ENCODE results near the gene EPB41.
"Not testable (repeated sequence)": the region's sequence is repeated elsewhere in the genome, so short reads cannot be mapped to it uniquely, and the experiment has no call there.

The EPB41 gene

DNA sequence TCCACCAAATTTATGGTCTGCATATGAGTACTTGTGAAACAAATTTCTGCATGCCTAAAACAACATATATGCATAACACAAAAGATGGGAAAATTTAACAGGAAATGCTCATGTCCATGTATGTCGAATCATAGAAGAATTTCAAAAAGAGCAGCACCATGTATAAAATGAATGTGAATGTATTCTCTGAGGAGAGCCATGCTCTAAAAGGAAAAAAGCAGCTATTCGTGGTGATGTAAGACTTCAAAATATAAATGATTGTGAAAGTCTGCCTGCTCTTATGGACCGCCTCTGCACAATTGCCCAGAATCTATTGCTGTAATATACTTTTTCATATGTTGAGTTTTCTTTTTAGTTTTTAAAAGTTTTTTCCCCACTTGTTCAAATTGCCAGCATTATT lies 66.8 kb downstream of the EPB41 start:
- DNase-seq (ENCODE audit: low spot score), result no peak

DNA sequence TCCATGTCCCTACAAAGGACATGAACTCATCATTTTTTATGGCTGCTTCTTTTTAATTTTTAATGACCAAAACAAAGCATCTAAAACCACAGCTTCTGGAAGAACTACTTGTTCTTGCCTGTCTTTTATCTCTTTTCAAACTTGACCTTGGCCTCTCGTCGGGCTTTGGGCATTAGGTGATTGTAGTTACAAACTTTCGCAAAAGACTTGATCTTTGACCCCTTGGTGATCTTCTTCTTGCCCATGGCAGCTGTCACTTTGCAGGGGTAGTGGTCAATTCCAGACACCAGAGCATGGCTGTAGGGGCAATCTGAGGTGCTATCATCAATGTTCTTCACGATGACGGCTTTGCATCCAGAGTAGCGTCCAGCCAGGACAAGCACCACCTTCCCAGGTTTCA lies 67.8 kb downstream of the EPB41 start:
- DNase-seq (ENCODE audit: low spot score), result no peak

DNA sequence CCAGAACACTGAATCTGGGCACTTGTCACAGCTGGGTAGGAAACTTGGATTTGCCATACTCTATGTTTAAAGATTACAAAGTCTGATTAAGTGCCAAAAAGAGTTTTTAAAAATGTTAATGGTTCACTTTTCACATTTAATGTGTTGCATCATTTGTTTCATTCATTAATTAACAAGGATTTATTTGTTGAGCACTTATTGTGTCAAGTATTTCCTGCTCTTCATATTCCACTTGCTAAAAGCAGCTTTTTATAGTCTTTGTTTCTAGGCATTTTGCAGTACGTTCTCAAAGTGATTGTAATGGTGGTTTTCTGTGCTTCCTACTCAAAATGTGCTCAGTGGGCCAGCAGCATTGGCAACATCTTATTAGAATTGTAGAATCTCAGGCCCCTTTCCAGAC lies 68.7 kb downstream of the EPB41 start:
- DNase-seq (ENCODE audit: low spot score), result no peak

DNA sequence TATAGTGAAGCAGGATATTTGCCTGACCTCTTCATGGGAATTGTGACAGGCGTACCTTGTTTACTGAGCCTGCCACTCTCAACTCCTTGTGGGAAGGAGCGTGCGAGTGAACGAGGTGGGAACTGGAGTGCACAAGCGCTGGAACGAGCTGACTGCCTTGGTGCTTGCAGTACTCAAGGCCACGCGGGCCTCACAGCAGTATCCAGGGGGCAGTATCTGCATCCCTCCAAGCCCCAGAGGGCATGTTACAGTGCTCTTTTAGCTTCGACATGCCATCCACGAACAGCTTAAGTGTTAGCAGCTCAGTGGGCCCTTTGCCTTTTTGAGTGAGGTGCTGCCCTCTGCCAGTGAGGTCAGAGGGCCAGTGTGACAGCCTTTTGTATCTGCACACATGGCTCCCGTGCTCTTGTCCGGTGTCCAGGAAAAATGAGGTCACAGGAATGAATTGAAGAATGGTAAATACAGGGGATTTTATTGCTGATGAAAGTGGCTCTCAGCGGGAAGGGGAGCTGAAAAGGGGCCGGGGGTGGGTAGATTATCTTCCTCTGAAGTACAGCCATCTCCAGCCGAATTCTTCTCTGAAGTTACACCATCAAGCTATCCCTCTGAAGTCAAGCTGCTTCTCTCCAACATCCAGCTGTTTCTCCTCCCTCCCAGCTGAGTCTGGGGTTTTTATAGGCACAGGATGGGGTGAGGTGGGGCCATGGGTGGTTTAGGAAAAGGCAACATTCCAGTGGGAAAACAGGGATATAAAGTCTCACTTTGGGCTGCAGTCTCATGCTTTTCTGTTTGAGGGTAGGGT lies 69.3 kb downstream of the EPB41 start:
- no peak for DNase-seq (ENCODE audit: low spot score)

DNA sequence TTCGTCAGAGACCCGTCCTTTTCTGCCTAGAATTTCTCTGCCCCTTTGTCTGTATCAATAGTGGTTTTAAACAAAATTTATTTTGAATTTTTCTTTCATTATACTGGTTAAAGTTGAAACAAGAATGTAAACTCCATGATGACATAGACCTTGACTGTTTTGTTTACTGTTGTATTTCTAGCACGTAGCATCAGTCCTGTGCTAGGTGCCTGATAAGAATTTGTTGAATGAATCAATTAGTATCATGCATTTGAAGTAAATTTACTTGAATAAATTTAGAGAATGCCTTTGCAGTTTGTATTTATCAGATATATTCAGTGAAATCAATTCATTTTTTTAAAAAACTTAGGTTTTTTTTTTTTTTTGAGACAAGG lies 69.9 kb downstream of the EPB41 start:
- no peak for DNase-seq (ENCODE audit: low spot score)

DNA sequence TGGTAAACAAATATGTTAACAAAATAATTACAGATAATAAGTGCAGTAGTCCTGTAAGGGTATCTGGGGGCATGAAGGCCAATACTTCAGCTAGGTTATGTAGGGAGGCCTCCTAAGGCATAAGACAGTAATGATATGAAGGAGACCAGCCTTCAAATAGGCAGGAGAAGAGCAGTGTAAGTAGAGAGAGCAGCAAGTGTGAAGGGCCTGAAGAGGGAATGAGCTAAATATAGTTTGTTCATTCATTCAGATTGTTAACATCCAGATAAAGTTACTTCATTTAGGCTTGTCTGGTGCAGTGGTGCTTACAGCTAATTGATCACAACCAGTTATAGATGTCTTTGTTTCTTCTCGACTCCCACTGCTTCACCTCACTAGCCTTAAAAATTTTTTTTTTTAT lies 71.1 kb downstream of the EPB41 start:
- DNase-seq (ENCODE audit: low spot score), result no peak

DNA sequence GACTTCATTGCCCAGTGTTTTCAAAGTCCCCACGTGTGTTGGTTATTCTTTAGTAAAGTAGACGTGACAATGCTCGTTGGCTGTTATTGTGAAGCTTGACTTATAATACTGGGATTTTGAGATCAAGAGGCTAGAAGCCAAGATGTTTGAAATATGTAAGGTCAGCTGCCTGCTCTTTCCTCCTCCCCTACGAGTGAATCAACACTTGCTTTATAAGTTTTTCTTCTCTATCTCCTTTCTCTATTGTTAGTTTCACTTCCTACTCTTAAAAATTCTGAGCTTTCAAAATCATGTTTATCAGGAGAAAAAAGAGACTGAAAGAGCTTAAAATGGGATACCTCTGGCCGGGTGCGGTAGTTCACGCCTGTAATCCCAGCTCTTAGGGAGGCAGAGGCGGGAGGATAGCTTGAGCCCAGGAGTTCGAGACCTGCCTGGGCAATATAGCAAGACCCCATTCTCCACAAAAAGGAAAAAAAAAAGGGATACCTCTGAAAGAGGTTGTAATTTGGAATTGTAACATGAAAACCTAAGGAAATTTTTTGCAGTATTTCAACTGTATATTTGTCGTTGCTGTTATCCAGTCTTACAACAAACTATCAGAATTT lies 72.0 kb downstream of the EPB41 start:
- no peak for DNase-seq (ENCODE audit: low spot score)

DNA sequence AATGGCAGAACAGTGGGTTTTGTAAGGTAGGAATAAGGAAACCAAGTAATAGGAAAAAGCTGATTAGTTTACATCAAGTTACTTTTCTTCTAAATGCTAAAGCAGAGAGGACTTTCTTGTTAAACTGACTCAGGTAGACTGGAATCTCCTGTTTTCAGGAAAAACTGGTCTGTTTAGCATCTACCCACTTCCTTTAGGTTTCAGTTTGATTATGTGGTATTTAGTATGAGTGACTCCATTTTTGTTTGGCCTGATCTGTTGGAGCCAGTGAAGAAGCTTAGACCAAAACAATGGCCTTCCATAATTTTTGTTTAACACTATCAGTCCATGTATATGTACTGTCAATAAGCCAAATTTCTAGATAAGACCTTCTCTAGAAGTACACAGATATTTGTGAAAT lies 88.4 kb downstream of the EPB41 start:
- DNase-seq (ENCODE audit: low spot score), result no peak

DNA sequence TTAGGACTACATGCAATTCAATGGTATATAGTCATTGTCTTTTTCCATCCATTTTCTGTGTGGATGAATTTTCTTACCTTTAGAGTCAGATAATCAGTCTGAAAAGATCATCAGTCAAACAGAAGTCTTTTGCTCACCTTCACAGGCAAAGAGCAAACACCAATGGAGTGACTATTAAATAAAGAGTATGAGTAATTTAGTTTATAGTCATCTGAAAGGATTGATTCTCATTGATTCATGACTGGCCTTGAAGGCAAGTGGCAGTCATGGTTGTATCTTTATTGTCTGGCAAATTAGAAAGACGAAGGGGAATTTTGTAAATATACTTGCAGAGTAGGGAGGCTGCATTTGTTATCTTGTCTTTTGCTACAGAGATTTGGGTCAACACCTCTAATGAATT lies 89.9 kb downstream of the EPB41 start:
- DNase-seq (ENCODE audit: low spot score), result no peak

DNA sequence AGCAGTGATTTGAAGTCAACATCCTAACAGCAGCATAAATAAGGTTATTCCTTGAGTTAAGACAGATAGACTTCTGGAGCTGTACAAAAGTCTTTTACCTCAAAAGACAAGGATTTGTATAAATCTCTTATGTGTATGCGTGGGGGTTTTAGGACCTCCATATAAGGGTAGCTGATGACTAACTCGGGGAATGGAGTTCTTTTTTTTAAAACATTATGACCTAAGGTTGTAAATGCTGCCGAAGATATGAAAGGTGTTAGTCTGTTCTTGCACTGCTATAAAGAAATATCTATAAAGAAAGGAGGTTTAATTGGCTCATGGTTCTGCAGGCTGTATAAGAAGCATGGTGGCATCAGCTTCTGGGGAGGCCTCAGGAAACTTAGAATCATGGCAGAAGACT lies 90.4 kb downstream of the EPB41 start:
- DNase-seq (ENCODE audit: low spot score), result no peak

DNA sequence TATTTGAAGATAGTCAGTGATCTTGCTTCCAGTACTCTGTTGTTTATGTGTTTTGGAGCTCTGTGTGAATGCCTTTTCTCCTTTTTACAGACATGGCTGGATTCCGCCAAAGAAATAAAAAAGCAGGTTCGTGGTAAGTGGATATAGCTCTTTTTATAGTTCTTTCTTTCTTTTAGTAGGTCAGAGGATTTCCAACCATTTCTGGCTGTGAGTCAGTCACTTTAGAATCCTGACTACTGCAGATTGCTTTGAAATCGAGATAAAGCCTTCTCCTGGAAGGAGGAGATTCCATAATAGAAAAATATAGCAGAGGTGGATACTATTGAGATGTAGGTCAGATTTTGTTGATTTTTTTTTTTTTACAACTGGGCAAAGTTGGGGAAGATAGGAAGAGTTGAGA lies 97.4 kb downstream of the EPB41 start:
- DNase-seq (ENCODE audit: low spot score), result no peak

DNA sequence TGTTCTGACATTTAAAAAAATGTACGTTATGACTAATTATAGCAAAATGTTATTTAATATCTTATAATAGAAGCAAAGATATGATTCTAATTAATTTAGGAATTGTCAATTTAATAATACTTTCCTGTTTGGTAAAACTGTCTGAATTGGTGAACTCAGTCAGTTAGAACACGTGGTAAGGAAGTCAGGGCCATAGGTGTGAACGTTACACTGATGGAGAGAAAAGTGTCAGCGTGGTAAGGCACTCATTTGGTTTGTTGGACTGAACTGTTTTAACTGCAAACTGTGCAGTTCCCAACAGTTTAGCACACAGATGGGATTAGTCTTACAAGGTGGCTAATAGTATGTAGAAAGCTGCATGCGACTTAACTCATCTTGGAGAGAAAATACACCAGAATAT lies 102.9 kb downstream of the EPB41 start:
- DNase-seq (ENCODE audit: low spot score), result no peak

DNA sequence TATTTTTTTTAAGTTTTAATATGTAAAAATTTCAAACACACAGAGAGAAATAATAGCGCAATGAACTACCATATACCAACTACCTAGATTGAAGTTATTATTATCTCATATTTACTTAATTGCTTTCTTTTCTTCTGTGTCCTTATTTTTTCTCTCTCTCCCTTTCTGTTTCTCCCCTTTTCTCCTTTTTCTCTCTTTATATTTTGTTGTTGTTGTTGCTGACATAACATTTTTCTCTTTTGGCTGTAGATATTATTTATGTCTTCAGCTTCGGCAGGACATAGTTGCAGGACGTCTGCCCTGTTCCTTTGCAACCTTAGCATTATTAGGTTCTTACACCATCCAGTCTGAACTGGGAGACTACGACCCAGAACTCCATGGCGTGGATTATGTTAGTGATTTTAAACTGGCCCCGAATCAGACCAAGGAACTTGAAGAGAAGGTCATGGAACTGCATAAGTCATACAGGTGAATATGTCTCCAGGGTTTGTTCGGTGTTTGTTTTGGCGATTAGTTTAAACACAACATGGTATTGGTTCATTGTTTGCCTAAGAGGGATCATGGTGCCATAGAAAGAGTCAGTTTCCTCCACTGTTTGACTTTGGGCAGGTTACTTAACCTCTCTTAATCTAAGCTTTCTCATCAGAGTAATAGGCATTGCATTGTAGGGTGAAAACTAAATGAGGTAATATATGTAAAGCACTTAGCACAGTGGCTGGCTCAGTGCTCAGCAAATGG lies 103.8 kb downstream of the EPB41 start:
- no peak for DNase-seq (ENCODE audit: low spot score)

DNA sequence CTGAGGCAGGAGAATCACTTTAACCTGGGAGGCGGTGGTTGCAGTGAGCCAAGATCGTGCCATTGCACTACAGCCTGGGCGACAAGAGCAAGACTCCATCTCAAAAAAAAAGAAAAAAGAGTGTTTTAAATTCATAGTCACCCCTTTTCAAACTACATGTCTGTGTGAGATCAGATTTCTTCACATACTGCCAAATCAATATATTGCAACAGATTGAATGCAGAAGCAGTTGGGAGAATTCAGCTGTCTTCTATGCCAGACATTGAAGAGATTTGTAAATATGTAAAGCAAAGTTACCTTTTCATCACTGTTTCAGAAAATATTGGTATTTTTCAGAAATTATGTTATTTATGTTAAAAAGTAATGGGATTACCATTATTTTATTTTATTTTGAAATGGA lies 108.3 kb downstream of the EPB41 start:
- no peak for DNase-seq (ENCODE audit: low spot score)

DNA sequence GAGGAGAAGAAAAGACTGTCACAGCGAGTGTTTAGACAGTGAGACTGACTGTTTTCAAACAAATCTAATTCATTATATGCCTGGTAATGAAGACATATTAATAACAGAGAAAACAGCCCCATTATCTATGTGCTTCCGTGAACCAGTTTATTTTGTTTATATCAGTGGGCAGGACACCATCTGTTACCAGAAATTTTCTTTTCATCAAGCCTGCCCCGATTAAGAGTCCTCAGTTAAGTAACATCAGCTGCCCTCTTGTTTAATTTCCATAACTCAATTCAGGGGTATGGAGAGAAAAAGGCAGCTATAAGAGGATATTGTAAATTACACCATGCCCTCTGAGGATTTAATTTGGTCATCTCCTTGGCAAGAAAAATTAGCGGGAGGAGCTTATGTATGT lies 115.3 kb downstream of the EPB41 start:
- no peak for DNase-seq (ENCODE audit: low spot score)

DNA sequence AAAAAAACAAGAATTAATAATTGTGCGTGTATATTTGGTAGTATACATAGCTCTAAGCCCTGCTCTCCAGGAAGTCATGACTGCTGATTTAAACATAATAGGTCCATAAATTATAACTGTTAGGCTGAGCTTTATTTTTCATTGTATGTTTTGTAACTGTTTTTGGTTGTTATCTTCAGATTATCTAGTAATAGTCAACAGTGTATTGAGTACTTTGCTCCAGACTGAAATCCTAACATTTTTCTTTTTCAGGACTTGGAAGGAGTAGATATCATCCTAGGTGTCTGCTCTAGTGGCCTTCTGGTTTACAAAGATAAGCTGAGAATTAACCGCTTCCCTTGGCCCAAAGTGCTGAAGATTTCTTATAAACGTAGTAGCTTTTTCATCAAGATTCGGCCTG lies 118.5 kb downstream of the EPB41 start:
- no peak for DNase-seq (ENCODE audit: low spot score)

DNA sequence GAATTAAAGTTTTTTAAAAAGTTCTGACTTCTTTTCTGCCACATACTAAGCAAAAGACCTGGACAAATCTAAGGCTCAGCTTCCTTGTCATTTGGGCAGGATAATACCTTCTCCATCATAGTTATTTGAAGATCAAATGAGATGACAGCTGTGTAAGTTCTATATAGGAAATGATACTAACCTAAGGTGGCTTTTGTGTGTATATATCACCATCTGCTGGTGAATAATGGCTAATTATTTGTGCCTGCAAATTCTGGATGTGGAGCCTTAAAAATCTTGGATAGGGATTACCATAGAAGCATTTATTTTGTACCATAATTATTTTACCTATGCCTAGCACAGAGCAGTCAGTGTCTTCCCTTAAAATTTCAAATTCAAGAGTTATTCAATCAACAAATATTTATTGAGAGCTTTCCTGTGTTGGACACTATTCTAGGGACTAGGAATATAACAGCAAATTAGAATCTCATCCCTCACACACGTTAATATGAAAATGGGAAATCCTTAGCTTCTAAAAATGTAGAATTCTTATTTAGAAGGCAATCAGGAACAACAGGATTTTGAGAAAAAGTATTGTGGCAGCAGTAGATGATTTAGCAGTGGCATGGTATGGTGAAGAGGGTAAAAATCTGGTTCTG lies 119.6 kb downstream of the EPB41 start:
- peak; percentile 59 for DNase-seq (ENCODE audit: low spot score)

DNA sequence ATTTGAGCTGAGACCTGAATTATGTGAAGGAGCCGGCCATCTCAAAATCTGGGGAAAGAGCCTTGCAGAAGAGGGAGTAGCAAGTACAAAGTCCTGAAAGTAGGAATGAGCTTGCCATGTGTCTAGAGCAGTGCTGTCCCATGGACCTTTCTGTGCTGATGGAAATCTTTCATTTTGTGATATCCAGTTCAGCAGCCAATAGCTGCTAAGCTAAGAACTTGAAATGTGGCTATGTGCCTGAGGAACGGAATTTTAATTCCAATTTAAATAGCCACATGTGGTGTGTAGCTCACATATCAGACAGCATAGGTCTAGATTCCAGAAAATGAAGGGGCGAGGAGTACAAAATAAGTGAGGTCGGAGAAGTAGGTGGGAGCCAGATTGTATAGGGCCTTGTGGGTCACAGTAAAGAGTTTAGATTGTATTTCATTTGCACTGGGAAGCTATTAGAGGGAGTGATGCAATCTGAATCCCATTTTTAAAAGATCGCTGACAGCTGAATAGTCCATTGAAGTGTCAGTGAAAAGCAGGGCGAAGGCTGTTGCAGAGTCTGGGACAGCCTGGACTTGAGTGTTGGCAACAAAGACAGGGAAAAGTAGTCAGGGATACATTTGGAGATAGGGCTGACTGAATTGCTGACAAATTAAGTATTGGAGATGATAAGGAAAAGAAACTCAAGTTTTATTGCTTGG lies 129.1 kb downstream of the EPB41 start:
- no peak for DNase-seq (ENCODE audit: low spot score)

DNA sequence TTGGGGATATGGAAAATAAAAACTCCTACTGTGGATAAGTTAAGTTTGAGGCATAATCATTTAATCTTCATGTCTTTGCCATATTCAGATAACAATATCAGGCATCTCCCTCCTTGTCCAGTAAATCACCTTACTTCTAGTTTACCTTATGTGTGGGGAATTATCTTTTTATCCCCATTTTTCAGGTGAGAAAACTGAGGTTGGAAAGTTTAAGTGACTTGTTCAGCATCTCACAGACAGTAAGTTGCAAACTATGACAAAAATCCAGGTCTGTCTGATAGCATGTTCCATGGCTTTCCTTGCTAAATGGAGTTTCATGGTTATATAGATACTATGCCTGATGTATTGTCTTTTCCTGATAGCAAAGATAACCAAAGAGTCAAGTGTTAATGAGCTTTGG lies 129.6 kb downstream of the EPB41 start:
- no peak for DNase-seq (ENCODE audit: low spot score)

DNA sequence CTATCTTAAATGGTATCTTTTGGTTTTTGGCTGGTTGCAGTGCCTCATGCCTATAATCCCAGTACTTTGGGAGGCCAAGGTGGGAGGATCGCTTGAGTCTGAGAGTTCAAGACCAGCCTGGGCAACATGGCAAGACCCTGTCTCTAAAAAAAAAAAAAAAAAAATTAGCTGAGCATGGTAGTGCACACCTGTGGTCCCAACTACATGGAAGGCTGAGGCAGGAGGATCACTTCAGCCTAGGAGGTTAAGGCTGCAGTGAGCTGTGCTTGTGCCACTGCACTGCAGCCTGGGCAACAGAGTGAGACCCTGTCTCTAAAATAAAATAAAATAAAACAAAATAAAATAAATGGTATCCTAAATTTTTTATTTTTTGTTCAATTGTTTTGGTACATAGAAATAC lies 131.3 kb downstream of the EPB41 start:
- not testable (repeated sequence) for DNase-seq (ENCODE audit: low spot score)

DNA sequence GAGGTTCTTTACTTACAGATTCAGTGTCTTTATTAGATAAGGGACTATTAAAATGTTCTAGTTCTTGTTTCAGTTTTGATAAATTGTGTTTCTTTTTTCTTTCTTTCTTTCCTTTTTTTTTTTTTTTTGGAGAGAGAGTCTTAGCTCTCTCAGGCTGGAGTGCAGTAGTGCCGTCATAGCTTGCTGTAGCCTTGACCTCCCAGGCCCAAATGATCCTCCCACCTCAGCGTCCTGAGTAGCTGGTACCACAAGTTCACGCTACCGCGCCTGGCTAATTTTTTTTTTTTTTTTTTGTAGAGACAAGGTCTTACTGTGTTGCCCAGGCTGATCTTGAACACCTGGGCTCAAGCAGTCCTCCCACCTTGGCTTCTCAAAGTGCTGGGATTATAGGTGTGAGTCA lies 132.8 kb downstream of the EPB41 start:
- no peak for DNase-seq (ENCODE audit: low spot score)

DNA sequence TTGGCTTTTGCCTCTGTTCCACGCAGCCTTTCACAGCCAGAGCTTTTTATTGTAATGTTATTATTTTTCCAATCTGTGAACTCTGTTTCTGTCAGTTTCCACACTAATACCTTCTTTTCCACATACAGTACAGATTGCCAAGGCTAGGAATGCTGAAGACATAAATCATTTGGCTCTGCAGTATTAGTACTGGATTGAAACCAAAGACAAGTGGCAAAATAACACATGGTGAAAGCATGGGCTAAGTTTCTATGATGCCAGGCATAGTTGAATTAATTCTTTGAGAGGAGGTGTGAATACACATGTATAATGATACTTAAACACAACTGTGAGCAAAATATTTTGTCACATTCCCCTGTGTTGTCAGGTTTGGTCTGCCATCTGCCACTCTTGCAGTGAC lies 135.8 kb downstream of the EPB41 start:
- DNase-seq (ENCODE audit: low spot score), result no peak
